Neural cell (in vitro differentiated cells): ENCODE data around the gene DTX1.

Source experiments
- EP300 ChIP-seq: fragments of 450-650 bp; conservative IDR thresholded peaks from 2 replicates; pipeline ENCODE4 v1.6.1; 2014; ENCODE audit warnings: antibody characterized with exemption, mild to moderate bottlenecking, moderate library complexity; ENCODE audit not compliant: poor library complexity, severe bottlenecking
- EZH2 ChIP-seq: fragments of 200-600, 300-800 bp; shearing (Covaris generic), sonication (generic); IDR thresholded peaks from 2 replicates; pipeline ENCODE4 v1.6.1; 2014; ENCODE audit warnings: antibody characterized with exemption, low read length, borderline replicate concordance, mild to moderate bottlenecking; ENCODE audit not compliant: insufficient read depth, poor library complexity, severe bottlenecking
- POLR2AphosphoS5 ChIP-seq: IDR thresholded peaks from 2 replicates; pipeline ENCODE4 v1.6.1; 2012
- TAF1 ChIP-seq: IDR thresholded peaks from 2 replicates; pipeline ENCODE4 v1.6.1; 2012; ENCODE audit warnings: low read depth
- TF ChIP-seq, protein P1 (sequence below): fragments of 450-650 bp; IDR thresholded peaks from 2 replicates; pipeline ENCODE4 v1.5.1; 2014; ENCODE audit warnings: antibody characterized with exemption, mild to moderate bottlenecking, moderate library complexity; ENCODE audit not compliant: poor library complexity, severe bottlenecking
- TF ChIP-seq, protein P2 (sequence below): IDR thresholded peaks from 2 replicates; pipeline ENCODE4 v1.6.1; 2012; ENCODE audit warnings: borderline replicate concordance

DNA sequence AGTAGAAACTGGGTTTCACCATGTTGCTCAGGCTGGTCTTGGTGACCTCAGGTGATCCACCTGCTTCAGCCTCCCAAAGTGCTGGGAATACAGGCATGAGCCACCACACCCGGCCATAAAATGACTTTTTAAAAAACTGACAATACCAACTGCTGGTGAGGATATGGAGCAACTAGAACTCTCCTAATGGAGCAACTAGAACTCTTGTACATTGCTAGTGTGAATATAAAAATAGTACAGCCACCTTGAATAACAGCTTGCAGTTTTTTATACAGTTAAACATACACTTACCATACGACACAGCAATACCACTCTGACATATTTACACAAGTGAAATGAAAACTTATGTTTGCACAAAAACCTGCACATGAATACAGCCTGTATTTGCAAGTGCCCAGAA, 90.5 kb downstream of the DTX1 start:
- TF ChIP-seq EZH2: no peak
- no peak for TF ChIP-seq POLR2AphosphoS5
- TF ChIP-seq, protein P1, sequence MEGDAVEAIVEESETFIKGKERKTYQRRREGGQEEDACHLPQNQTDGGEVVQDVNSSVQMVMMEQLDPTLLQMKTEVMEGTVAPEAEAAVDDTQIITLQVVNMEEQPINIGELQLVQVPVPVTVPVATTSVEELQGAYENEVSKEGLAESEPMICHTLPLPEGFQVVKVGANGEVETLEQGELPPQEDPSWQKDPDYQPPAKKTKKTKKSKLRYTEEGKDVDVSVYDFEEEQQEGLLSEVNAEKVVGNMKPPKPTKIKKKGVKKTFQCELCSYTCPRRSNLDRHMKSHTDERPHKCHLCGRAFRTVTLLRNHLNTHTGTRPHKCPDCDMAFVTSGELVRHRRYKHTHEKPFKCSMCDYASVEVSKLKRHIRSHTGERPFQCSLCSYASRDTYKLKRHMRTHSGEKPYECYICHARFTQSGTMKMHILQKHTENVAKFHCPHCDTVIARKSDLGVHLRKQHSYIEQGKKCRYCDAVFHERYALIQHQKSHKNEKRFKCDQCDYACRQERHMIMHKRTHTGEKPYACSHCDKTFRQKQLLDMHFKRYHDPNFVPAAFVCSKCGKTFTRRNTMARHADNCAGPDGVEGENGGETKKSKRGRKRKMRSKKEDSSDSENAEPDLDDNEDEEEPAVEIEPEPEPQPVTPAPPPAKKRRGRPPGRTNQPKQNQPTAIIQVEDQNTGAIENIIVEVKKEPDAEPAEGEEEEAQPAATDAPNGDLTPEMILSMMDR: no peak
- no peak for TF ChIP-seq TAF1
- no peak for TF ChIP-seq EP300
- TF ChIP-seq, protein P2, sequence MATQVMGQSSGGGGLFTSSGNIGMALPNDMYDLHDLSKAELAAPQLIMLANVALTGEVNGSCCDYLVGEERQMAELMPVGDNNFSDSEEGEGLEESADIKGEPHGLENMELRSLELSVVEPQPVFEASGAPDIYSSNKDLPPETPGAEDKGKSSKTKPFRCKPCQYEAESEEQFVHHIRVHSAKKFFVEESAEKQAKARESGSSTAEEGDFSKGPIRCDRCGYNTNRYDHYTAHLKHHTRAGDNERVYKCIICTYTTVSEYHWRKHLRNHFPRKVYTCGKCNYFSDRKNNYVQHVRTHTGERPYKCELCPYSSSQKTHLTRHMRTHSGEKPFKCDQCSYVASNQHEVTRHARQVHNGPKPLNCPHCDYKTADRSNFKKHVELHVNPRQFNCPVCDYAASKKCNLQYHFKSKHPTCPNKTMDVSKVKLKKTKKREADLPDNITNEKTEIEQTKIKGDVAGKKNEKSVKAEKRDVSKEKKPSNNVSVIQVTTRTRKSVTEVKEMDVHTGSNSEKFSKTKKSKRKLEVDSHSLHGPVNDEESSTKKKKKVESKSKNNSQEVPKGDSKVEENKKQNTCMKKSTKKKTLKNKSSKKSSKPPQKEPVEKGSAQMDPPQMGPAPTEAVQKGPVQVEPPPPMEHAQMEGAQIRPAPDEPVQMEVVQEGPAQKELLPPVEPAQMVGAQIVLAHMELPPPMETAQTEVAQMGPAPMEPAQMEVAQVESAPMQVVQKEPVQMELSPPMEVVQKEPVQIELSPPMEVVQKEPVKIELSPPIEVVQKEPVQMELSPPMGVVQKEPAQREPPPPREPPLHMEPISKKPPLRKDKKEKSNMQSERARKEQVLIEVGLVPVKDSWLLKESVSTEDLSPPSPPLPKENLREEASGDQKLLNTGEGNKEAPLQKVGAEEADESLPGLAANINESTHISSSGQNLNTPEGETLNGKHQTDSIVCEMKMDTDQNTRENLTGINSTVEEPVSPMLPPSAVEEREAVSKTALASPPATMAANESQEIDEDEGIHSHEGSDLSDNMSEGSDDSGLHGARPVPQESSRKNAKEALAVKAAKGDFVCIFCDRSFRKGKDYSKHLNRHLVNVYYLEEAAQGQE: no peak
